Measurements from ENCODE around the gene PWWP2B.
"Not testable (repeated sequence)": the region's sequence is repeated elsewhere in the genome, so short reads cannot be mapped to it uniquely, and the experiment has no call there.

Gene PWWP2B

DNA sequence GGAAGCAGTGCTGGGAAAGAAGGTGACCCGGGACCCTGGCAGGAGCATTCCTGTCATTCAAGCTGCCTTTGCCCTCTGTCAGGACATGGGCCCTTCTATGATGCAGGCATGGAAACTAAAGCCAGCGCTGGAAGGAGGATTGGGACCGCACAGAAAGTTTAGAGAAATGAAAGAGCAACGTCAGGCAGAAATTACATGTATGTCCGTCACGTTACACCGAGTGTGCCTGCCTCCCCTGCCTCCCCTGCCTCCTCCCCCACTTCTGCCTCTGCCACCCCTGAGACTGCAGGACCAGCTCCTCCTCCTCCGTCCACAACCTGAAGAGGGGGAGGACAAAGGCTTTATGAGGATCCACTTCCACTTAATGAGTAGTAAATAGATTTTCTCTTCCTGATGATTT lies 13.9 kb upstream of the PWWP2B start:
- no peaks in the 10 kb centered on the region for H3K9me3 ChIP-seq (ENCODE audit: control insufficient read depth in 1 of 2, low read length in 2 of 2)
- no peak overlapping the region for H3K4me3 ChIP-seq (ENCODE audit: low read depth in 1 of 2, low read length in 2 of 2)
- no peaks in the 10 kb centered on the region for H3K27me3 ChIP-seq (ENCODE audit: low read depth, low read length)
- no peak overlapping the region for H3K27ac ChIP-seq (ENCODE audit: low read length)
- peaks cover 0 to 4% of the 10 kb centered on the region in 2 donors for H3K36me3 ChIP-seq (ENCODE audit: control insufficient read depth in 1 of 2, insufficient read depth in 2 of 2, low read length in 2 of 2)
- H3K4me1 ChIP-seq (ENCODE audit: control insufficient read depth in 1 of 2, insufficient read depth in 2 of 2, low read length in 2 of 2), result no peaks in the 10 kb centered on the region

DNA sequence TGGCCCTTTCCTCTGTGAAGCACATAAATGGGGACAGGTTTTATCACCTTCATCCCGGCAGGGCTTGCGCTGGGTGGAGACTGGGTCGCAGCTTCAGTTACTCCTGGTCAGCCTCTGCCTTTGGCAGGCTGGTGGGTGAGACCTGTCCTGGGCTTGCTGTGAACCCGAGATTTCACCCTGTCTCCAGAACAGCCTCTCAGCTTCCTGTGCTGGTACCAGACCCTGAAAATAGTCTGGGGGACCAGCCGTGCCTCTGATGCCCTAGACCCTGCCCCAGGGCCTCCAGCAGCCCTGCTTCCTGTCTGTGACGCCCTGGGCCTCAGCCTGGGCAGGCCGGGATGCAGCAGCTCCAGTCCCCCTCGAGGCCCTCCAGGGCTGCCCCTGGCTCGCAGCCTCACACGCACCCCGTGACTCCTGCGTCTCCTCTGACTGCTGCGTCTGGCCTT lies 13.2 kb upstream of the PWWP2B start:
- Histone ChIP-seq H3K4me1 (ENCODE audit: control insufficient read depth in 1 of 2, insufficient read depth in 2 of 2, low read length in 2 of 2) (no peaks in the 10 kb centered on the region), H3K27ac (ENCODE audit: low read length) (no peak overlapping the region), H3K4me3 (ENCODE audit: low read depth in 1 of 2, low read length in 2 of 2) (no peak overlapping the region), H3K27me3 (ENCODE audit: low read depth, low read length) (no peaks in the 10 kb centered on the region), H3K36me3 (ENCODE audit: control insufficient read depth in 1 of 2, insufficient read depth in 2 of 2, low read length in 2 of 2) (peaks cover 0 to 2% of the 10 kb centered on the region in 2 donors), H3K9me3 (ENCODE audit: control insufficient read depth in 1 of 2, low read length in 2 of 2) (no peaks in the 10 kb centered on the region)

DNA sequence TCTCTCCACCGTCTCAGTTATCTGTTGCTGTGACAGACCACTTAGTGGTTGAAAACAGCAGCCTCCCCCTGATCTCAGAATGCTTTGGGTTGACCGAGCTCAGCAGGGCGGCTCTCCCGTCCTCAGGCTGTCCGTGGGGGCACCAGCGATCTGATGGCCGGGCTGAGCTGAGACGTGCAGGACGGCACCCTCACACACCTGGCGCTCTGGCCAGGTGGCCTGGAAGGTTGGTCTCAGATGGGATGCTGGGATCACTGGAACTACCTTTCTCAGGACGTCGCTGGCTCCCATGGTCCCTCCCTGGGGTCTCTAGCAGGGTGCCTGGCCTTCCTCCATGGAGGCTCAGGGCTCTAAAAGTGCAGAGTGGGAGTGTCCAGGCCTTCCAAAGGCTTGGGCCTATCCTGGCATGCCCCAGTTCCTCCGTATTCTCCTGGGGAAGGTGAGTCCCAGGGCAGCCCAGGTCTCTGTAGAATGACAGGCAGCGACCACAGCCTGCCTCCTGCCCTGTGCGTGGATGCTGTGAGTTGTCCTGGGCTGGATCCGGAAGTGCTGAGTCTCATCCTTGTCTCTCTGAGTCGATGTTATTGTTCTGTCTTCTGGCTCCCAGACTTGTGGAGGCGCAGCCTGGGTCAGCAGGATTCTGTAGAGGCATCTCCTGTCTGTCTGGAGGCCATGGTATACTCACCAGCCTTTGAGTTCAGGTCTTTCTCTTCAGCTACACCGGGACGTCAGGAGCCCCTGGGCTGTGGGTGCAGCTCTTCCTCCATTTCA lies 12.2 kb upstream of the PWWP2B start:
- Histone ChIP-seq H3K27ac (ENCODE audit: low read length) (no peak overlapping the region), H3K27me3 (ENCODE audit: low read depth, low read length) (no peaks in the 10 kb centered on the region), H3K9me3 (ENCODE audit: control insufficient read depth in 1 of 2, low read length in 2 of 2) (no peaks in the 10 kb centered on the region), H3K36me3 (ENCODE audit: control insufficient read depth in 1 of 2, insufficient read depth in 2 of 2, low read length in 2 of 2) (no peaks in the 10 kb centered on the region), H3K4me1 (ENCODE audit: control insufficient read depth in 1 of 2, insufficient read depth in 2 of 2, low read length in 2 of 2) (no peaks in the 10 kb centered on the region), H3K4me3 (ENCODE audit: low read depth in 1 of 2, low read length in 2 of 2) (no peak overlapping the region)

- Histone ChIP-seq H3K36me3 (ENCODE audit: control insufficient read depth in 1 of 2, insufficient read depth in 2 of 2, low read length in 2 of 2) (no peaks in the 10 kb centered on the region), H3K9me3 (ENCODE audit: control insufficient read depth in 1 of 2, low read length in 2 of 2) (no peaks in the 10 kb centered on the region), H3K27me3 (ENCODE audit: low read depth, low read length) (no peaks in the 10 kb centered on the region), H3K27ac (ENCODE audit: low read length) (no peak overlapping the region), H3K4me3 (ENCODE audit: low read depth in 1 of 2, low read length in 2 of 2) (no peak overlapping the region), H3K4me1 (ENCODE audit: control insufficient read depth in 1 of 2, insufficient read depth in 2 of 2, low read length in 2 of 2) (no peaks in the 10 kb centered on the region)
Observed at GRCh38 chr10:132385389-132385667, 11.7 kb upstream of the PWWP2B start.

GRCh38 chr10:132385721-132386418 lies 11.1 kb upstream of the PWWP2B start:
- no peaks in the 10 kb centered on the region for H3K4me1 ChIP-seq (ENCODE audit: control insufficient read depth in 1 of 2, insufficient read depth in 2 of 2, low read length in 2 of 2)
- no peak overlapping the region for H3K27ac ChIP-seq (ENCODE audit: low read length)
- H3K9me3 ChIP-seq (ENCODE audit: control insufficient read depth in 1 of 2, low read length in 2 of 2), result no peaks in the 10 kb centered on the region
- H3K36me3 ChIP-seq (ENCODE audit: control insufficient read depth in 1 of 2, insufficient read depth in 2 of 2, low read length in 2 of 2), result no peaks in the 10 kb centered on the region
- H3K4me3 ChIP-seq (ENCODE audit: low read depth in 1 of 2, low read length in 2 of 2), result no peak overlapping the region
- H3K27me3 ChIP-seq (ENCODE audit: low read depth, low read length), result no peaks in the 10 kb centered on the region

- no peak overlapping the region for H3K4me3 ChIP-seq (ENCODE audit: low read depth in 1 of 2, low read length in 2 of 2)
- no peaks in the 10 kb centered on the region for H3K9me3 ChIP-seq (ENCODE audit: control insufficient read depth in 1 of 2, low read length in 2 of 2)
- no peak overlapping the region for H3K27ac ChIP-seq (ENCODE audit: low read length)
- no peaks in the 10 kb centered on the region for H3K27me3 ChIP-seq (ENCODE audit: low read depth, low read length)
- no peaks in the 10 kb centered on the region for H3K4me1 ChIP-seq (ENCODE audit: control insufficient read depth in 1 of 2, insufficient read depth in 2 of 2, low read length in 2 of 2)
- H3K36me3 ChIP-seq (ENCODE audit: control insufficient read depth in 1 of 2, insufficient read depth in 2 of 2, low read length in 2 of 2), result no peaks in the 10 kb centered on the region
Observed at GRCh38 chr10:132386419-132386831, 10.6 kb upstream of the PWWP2B start.

DNA sequence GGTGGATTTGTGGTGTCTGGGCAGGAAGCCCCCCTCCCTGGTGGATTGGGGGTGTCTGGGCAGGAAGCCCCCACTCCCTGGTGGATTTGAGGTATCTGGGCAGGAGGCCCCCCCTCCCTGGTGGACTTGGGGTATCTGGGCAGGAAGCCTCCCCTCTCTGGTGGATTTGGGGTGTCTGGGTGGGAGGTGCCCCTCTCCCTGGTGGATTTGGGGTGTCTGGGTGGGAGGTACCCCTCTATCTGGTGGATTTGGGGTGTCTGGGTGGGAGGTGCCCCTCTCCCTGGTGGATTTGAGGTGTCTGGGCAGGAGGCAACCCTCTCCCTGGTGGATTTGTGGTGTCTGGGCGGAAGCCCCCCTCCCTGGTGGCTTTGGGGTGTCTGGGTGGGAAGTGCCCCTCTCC lies 10.1 kb upstream of the PWWP2B start:
- H3K36me3 ChIP-seq (ENCODE audit: control insufficient read depth in 1 of 2, insufficient read depth in 2 of 2, low read length in 2 of 2); H3K4me3 ChIP-seq (ENCODE audit: low read depth in 1 of 2, low read length in 2 of 2); H3K27ac ChIP-seq (ENCODE audit: low read length); H3K9me3 ChIP-seq (ENCODE audit: control insufficient read depth in 1 of 2, low read length in 2 of 2); H3K27me3 ChIP-seq (ENCODE audit: low read depth, low read length); H3K4me1 ChIP-seq (ENCODE audit: control insufficient read depth in 1 of 2, insufficient read depth in 2 of 2, low read length in 2 of 2): not testable (repeated sequence)

- no peaks in the 10 kb centered on the region for H3K4me1 ChIP-seq (ENCODE audit: control insufficient read depth in 1 of 2, insufficient read depth in 2 of 2, low read length in 2 of 2)
- H3K4me3 ChIP-seq (ENCODE audit: low read depth in 1 of 2, low read length in 2 of 2), result no peak overlapping the region
- no peaks in the 10 kb centered on the region for H3K36me3 ChIP-seq (ENCODE audit: control insufficient read depth in 1 of 2, insufficient read depth in 2 of 2, low read length in 2 of 2)
- H3K9me3 ChIP-seq (ENCODE audit: control insufficient read depth in 1 of 2, low read length in 2 of 2), result no peaks in the 10 kb centered on the region
- H3K27ac ChIP-seq (ENCODE audit: low read length), result no peak overlapping the region
- no peaks in the 10 kb centered on the region for H3K27me3 ChIP-seq (ENCODE audit: low read depth, low read length)
Observed at GRCh38 chr10:132387764-132388210, 9.2 kb upstream of the PWWP2B start.

GRCh38 chr10:132388891-132389432 lies 8.0 kb upstream of the PWWP2B start:
- Histone ChIP-seq H3K27me3 (ENCODE audit: low read depth, low read length) (no peaks in the 10 kb centered on the region), H3K4me1 (ENCODE audit: control insufficient read depth in 1 of 2, insufficient read depth in 2 of 2, low read length in 2 of 2) (no peaks in the 10 kb centered on the region), H3K4me3 (ENCODE audit: low read depth in 1 of 2, low read length in 2 of 2) (no peak overlapping the region), H3K9me3 (ENCODE audit: control insufficient read depth in 1 of 2, low read length in 2 of 2) (no peaks in the 10 kb centered on the region), H3K27ac (ENCODE audit: low read length) (no peak overlapping the region), H3K36me3 (ENCODE audit: control insufficient read depth in 1 of 2, insufficient read depth in 2 of 2, low read length in 2 of 2) (no peaks in the 10 kb centered on the region)

DNA sequence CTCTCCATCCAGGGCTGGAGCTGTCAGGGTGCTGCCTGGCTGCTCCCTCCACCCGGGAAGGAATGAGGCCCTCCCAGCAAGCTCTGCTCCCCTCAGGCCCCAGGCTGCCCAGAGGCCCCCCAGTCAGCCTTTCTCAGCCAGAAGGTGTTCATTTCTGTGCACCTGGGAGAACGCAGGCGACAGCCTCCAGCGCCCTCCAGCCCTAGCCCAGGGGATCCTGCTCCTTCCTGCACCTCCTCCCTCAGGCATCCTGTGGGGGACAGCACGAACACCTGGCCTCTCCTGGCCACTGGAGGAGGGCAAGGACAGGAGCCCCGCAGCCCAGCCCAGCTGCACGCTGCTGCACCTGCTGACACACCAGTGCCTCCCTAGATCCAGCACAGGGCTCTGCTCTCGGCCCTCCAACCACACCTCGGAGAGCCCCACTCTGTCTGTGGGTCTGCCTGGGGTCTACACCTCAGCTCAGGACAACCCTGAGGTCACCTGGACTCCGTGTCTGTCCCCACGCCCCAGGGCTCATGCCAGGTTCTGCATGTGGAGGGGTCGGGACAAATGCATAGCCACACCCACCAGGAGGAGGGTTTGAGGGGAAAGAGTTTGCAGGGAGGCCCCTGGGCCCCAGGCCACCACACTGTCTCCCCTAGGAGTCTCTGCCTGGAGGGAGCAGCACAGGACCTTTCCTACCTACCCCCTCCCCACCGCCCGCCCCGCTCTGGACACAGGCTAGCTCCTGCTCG lies 7.4 kb upstream of the PWWP2B start:
- Histone ChIP-seq H3K4me3 (ENCODE audit: low read depth in 1 of 2, low read length in 2 of 2) (no peak overlapping the region), H3K27me3 (ENCODE audit: low read depth, low read length) (no peaks in the 10 kb centered on the region), H3K4me1 (ENCODE audit: control insufficient read depth in 1 of 2, insufficient read depth in 2 of 2, low read length in 2 of 2) (no peaks in the 10 kb centered on the region), H3K27ac (ENCODE audit: low read length) (no peak overlapping the region), H3K9me3 (ENCODE audit: control insufficient read depth in 1 of 2, low read length in 2 of 2) (no peaks in the 10 kb centered on the region), H3K36me3 (ENCODE audit: control insufficient read depth in 1 of 2, insufficient read depth in 2 of 2, low read length in 2 of 2) (no peaks in the 10 kb centered on the region)

DNA sequence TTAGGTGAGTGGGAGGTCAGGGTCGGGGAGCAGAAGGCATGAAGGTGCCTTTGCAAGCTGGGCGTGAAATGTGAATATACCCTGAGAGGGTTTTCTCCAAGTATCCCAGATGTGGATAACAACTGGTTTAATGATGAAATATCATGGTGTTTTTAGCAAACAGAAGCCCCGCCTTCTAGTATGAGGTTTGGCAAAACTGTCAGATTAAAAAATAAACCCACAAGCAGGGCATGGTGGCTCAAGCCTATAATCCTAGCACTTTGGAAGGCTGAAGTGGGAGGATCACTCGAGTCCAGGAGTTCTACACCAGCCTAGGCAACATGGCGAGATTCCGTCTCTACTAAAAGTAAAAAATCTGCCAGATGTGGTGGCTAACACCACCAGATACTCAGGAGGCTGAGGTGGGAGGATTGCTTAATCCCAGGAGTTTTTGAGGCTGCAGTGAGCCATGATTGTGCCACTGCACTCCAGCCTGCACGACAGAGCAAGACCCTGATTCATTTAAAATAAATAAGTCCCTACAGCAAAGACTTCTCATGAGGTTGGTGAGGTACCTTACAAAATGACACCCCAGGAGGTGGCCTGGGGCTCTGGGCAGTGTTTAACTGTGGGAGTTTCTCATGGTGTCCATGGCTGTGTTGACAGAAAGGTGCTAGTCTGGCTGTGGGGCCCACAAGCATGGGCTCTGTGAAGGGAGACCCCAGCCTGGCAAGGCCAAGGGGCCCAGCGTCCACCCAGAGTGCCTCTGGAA lies 6.7 kb upstream of the PWWP2B start:
- Histone ChIP-seq H3K36me3 (ENCODE audit: control insufficient read depth in 1 of 2, insufficient read depth in 2 of 2, low read length in 2 of 2) (no peaks in the 10 kb centered on the region), H3K27ac (ENCODE audit: low read length) (no peak overlapping the region), H3K9me3 (ENCODE audit: control insufficient read depth in 1 of 2, low read length in 2 of 2) (no peaks in the 10 kb centered on the region), H3K4me1 (ENCODE audit: control insufficient read depth in 1 of 2, insufficient read depth in 2 of 2, low read length in 2 of 2) (peaks cover 0 to 2% of the 10 kb centered on the region in 2 donors), H3K27me3 (ENCODE audit: low read depth, low read length) (no peaks in the 10 kb centered on the region), H3K4me3 (ENCODE audit: low read depth in 1 of 2, low read length in 2 of 2) (no peak overlapping the region)
